ENCODE data around the gene MED13L.

The MED13L gene

DNA sequence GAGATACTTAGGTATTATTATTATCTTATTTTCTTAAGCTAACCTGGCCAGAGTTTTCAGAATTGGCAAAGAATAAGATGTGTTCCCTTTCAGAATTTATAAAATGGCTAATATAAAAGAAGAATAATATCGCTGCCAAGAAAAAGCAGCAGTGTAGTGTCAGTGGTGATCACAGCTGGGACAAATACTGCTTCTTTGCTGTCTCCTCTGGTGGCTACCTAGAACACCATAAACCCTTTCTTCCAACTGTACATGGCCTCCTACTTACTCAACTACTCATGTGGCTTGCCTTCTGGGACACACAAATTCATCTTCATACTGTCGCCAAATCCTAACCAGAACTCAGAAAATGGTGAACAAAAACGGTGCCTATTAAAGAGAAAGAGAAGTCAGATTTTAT, 72.7 kb downstream of the MED13L start:
- TF ChIP-seq POLR2AphosphoS5 (IDR thresholded peaks at IDR 0.05; ENCODE audit: low read depth, low read length) (no peak), FOXP2 (optimal IDR thresholded peaks at IDR 0.05; ENCODE audit: borderline replicate concordance, extremely low read depth, extremely low read length, insufficient read depth) (no peak), SIN3A (IDR thresholded peaks at IDR 0.05; ENCODE audit: borderline replicate concordance, insufficient read depth, low read length) (no peak), TAF1 (IDR thresholded peaks at IDR 0.05; ENCODE audit: borderline replicate concordance, insufficient read depth, low read length) (no peak)
- TF ChIP-seq, protein P1, sequence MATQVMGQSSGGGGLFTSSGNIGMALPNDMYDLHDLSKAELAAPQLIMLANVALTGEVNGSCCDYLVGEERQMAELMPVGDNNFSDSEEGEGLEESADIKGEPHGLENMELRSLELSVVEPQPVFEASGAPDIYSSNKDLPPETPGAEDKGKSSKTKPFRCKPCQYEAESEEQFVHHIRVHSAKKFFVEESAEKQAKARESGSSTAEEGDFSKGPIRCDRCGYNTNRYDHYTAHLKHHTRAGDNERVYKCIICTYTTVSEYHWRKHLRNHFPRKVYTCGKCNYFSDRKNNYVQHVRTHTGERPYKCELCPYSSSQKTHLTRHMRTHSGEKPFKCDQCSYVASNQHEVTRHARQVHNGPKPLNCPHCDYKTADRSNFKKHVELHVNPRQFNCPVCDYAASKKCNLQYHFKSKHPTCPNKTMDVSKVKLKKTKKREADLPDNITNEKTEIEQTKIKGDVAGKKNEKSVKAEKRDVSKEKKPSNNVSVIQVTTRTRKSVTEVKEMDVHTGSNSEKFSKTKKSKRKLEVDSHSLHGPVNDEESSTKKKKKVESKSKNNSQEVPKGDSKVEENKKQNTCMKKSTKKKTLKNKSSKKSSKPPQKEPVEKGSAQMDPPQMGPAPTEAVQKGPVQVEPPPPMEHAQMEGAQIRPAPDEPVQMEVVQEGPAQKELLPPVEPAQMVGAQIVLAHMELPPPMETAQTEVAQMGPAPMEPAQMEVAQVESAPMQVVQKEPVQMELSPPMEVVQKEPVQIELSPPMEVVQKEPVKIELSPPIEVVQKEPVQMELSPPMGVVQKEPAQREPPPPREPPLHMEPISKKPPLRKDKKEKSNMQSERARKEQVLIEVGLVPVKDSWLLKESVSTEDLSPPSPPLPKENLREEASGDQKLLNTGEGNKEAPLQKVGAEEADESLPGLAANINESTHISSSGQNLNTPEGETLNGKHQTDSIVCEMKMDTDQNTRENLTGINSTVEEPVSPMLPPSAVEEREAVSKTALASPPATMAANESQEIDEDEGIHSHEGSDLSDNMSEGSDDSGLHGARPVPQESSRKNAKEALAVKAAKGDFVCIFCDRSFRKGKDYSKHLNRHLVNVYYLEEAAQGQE (IDR thresholded peaks at IDR 0.05; ENCODE audit: insufficient read depth in 1 of 2, low read depth in 2 of 2, low read length in 2 of 2) = no peak

DNA sequence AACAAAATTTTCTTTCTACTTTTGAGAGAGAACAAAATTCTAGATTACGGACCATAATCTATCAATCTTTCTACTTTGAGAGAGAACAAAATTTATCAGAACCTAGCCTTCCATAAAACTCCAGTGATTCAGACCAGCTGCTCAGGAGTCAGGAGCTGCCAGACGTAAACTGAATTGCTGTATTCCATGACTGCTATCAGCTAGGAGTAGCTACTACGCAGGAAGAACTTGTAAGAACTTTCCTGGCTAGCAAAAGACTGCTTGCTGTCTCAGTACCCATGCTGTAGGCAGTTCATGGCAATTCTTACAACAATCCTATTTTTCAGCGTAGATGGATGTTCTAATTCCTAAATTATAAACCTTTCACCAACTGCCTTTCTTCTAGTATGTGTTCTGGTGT, 73.3 kb downstream of the MED13L start:
- no peak for TF ChIP-seq TAF1 (IDR thresholded peaks at IDR 0.05; ENCODE audit: borderline replicate concordance, insufficient read depth, low read length)
- TF ChIP-seq SIN3A (IDR thresholded peaks at IDR 0.05; ENCODE audit: borderline replicate concordance, insufficient read depth, low read length) = no peak
- TF ChIP-seq POLR2AphosphoS5 (IDR thresholded peaks at IDR 0.05; ENCODE audit: low read depth, low read length) = no peak
- TF ChIP-seq, protein P1 (IDR thresholded peaks at IDR 0.05; ENCODE audit: insufficient read depth in 1 of 2, low read depth in 2 of 2, low read length in 2 of 2) = no peak
- no peak for TF ChIP-seq FOXP2 (optimal IDR thresholded peaks at IDR 0.05; ENCODE audit: borderline replicate concordance, extremely low read depth, extremely low read length, insufficient read depth)

DNA sequence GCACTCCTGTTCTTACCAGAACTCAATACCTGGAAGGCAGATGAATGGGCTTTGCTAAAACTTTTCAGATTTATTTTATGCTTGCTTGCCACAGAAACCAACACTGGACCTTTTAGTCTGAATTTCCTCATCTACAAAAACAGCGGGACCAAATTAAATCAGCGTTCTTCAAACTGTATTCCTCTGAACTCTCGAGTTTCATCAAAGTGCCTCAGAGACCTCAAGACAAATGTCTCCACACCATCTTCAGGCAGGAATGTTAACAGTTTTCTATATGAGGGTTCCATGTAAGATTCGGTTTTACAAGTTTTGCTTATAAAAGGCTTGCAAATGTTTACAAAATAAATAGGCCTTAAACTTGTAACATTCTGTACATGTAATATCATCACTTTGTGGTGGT, 74.6 kb downstream of the MED13L start:
- TF ChIP-seq FOXP2 (optimal IDR thresholded peaks at IDR 0.05; ENCODE audit: borderline replicate concordance, extremely low read depth, extremely low read length, insufficient read depth) (no peak), TAF1 (IDR thresholded peaks at IDR 0.05; ENCODE audit: borderline replicate concordance, insufficient read depth, low read length) (no peak)
- TF ChIP-seq, protein P1 (IDR thresholded peaks at IDR 0.05; ENCODE audit: insufficient read depth in 1 of 2, low read depth in 2 of 2, low read length in 2 of 2) = no peak

DNA sequence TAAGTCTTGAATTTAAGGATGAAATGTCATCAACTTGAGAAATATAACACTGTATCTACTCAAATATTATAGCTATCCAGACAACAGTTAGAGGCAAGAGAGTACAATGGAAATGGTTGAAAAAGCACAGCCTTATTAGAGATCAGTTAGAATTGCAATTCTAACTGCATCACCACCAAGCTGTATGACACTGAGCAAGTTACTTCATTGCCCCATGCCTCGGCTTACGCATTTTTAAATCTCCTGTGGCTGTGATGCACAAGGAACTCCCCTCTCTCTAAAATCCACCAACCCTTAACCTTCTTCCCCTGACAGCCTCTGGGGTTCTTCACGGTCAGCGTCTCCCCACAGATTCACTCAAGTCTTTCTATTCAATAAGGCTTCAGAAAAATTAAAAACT, 75.1 kb downstream of the MED13L start:
- TF ChIP-seq, protein P1 (IDR thresholded peaks at IDR 0.05; ENCODE audit: insufficient read depth in 1 of 2, low read depth in 2 of 2, low read length in 2 of 2) = no peak
- TF ChIP-seq SIN3A (IDR thresholded peaks at IDR 0.05; ENCODE audit: borderline replicate concordance, insufficient read depth, low read length) (no peak), TAF1 (IDR thresholded peaks at IDR 0.05; ENCODE audit: borderline replicate concordance, insufficient read depth, low read length) (no peak), FOXP2 (optimal IDR thresholded peaks at IDR 0.05; ENCODE audit: borderline replicate concordance, extremely low read depth, extremely low read length, insufficient read depth) (no peak), POLR2AphosphoS5 (IDR thresholded peaks at IDR 0.05; ENCODE audit: low read depth, low read length) (no peak)

DNA sequence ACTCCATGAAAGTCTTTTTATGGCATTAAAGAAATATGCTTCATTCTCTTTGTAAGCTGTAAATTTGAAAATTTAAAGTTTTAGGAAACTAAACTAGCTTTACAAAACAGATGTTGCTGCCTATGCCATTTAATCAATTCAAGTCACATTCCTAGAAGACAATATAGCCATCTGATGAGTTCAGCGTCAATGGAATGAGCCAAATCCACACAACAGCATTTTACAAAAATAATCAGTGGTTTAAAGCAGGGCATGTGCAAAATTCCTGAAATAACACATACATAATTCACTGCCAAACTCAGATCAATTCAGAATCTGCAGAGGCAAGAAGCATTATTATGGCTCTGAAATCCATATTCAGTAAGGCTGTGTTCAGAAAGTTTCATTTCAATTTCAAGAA, 75.6 kb downstream of the MED13L start:
- no peak for TF ChIP-seq POLR2AphosphoS5 (IDR thresholded peaks at IDR 0.05; ENCODE audit: low read depth, low read length)
- TF ChIP-seq SIN3A (IDR thresholded peaks at IDR 0.05; ENCODE audit: borderline replicate concordance, insufficient read depth, low read length) = no peak
- TF ChIP-seq, protein P1 (IDR thresholded peaks at IDR 0.05; ENCODE audit: insufficient read depth in 1 of 2, low read depth in 2 of 2, low read length in 2 of 2) = no peak
- no peak for TF ChIP-seq TAF1 (IDR thresholded peaks at IDR 0.05; ENCODE audit: borderline replicate concordance, insufficient read depth, low read length)
- TF ChIP-seq FOXP2 (optimal IDR thresholded peaks at IDR 0.05; ENCODE audit: borderline replicate concordance, extremely low read depth, extremely low read length, insufficient read depth) = no peak

Measured in PFSK-1 (cell line).